Lower leg skin (tissue), 4 donors: ENCODE data around the gene ZSWIM6. TPM values are rescaled to one million over a fixed set of nuclear protein-coding genes. Genes with fewer than 3 reads are reported as not detected.

Experiments used
- DNase-seq, 2 donors: peaks; one replicate each; pipeline ENCODE4 v3.0.0-alpha.2; 2019; ENCODE audit warnings: low spot score in 2 of 2
- H3K4me3 ChIP-seq: fragments of 200-600 bp; sonication (generic); 2 replicates; pipeline ENCODE4 v1.5.1; 2017; ENCODE audit warnings: mild to moderate bottlenecking, low read depth; ENCODE audit not compliant: poor library complexity, severe bottlenecking
- CTCF ChIP-seq, 3 donors: fragments of 450-650 bp; IDR thresholded peaks; one replicate each; pipeline ENCODE4 v1.5.1; 2016; ENCODE audit warnings: antibody characterized with exemption in 3 of 3, mild to moderate bottlenecking in 3 of 3, moderate library complexity in 2 of 3
- POLR2A ChIP-seq, 2 donors: fragments of 450-650 bp; IDR thresholded peaks; one replicate each; pipeline ENCODE4 v1.6.1; 2016 to 2017; ENCODE audit warnings: antibody characterized with exemption in 2 of 2, mild to moderate bottlenecking in 1 of 2, moderate library complexity in 1 of 2
- WGBS, 2 donors: methylation state at CpG; one replicate each; pipeline ENCODE4 v1.1.5; 2018; 5-methylcytosine and 5-hydroxymethylcytosine counted together
- intact Hi-C: fragments of 100-400 bp; cut with DNase I; formaldehyde crosslinking; loops from one replicate; pipeline ENCODE4 v1.15.0; 2023; ENCODE audit warnings: low total_unique reads
- total RNA-seq, 4 donors: library from RNA; depleted of rRNA; stranded (reverse); fragments of >200 nt; gene quantifications; one replicate each; pipeline ENCODE4 v1.1.0, GENCODE V29; 2016

Gene ZSWIM6
- total RNA-seq, 4 donors from 2014 or later = 7.1 to 8.7 (median 8.1) TPM

- 9 to 15% methylated on average over 17 of the region's 17 CpGs for WGBS, 2 donors
- DNase-seq = no peak
- intact Hi-C loops = loop anchor here (10.0 kb wide), 1 partner anchor 71 kb away; no protein-coding TSS in a partner anchor
- TF ChIP-seq CTCF (IDR thresholded peaks at IDR 0.05) (no peak), POLR2A (IDR thresholded peaks at IDR 0.05) (no peak)
- H3K4me3 ChIP-seq = peak overlapping the region; percentile 85
Measured at GRCh38 chr5:61333954-61334867, 2.2 kb downstream of the ZSWIM6 start.

- DNase-seq = no peak
- intact Hi-C loops = loop anchor here (10.0 kb wide), 1 partner anchor 70 kb away; no protein-coding TSS in a partner anchor
- 47 to 48% methylated on average over 10 of the region's 10 CpGs for WGBS, 2 donors
- no peak overlapping the region for H3K4me3 ChIP-seq
- TF ChIP-seq POLR2A (IDR thresholded peaks at IDR 0.05) = no peak
- no peak for TF ChIP-seq CTCF (IDR thresholded peaks at IDR 0.05)
Measured at GRCh38 chr5:61334868-61335615, 3.0 kb downstream of the ZSWIM6 start.

- DNase-seq = no peak
- no peak overlapping the region for H3K4me3 ChIP-seq
- intact Hi-C loops = loop anchor here (10.0 kb wide), 1 partner anchor 65 kb away; no protein-coding TSS in a partner anchor
- TF ChIP-seq CTCF (IDR thresholded peaks at IDR 0.05) = no peak
- TF ChIP-seq POLR2A (IDR thresholded peaks at IDR 0.05) = no peak
- 86 to 87% methylated on average over 2 of the region's 2 CpGs for WGBS, 2 donors
Measured at GRCh38 chr5:61339764-61340163, 7.7 kb downstream of the ZSWIM6 start.

GRCh38 chr5:61340775-61341361, 8.8 kb downstream of the ZSWIM6 start:
- TF ChIP-seq CTCF (IDR thresholded peaks at IDR 0.05) (no peak), POLR2A (IDR thresholded peaks at IDR 0.05) (no peak)
- intact Hi-C loops = no loop called here
- 82 to 92% methylated on average over 3 of the region's 3 CpGs for WGBS, 2 donors
- DNase-seq = no peak
- no peak overlapping the region for H3K4me3 ChIP-seq

- TF ChIP-seq CTCF (IDR thresholded peaks at IDR 0.05) (no peak), POLR2A (IDR thresholded peaks at IDR 0.05) (no peak)
- H3K4me3 ChIP-seq = no peak overlapping the region
- no peak for DNase-seq
- 48 to 49% methylated on average over 4 of the region's 4 CpGs for WGBS, 2 donors
- intact Hi-C loops = no loop called here
Measured at GRCh38 chr5:61342071-61342501, 10.0 kb downstream of the ZSWIM6 start.
